Measurements from ENCODE around the gene OVOL2. TPM values are rescaled to one million over a fixed set of nuclear protein-coding genes. Genes with fewer than 3 reads are reported as not detected.

Gene OVOL2
- total and polyA plus RNA-seq, 10 of the 15 experiments (the other 5 are each of a cell fraction or from before 2014, with no cell fraction given), result not detected

- no peaks in the 10 kb centered on the region for H3K79me2 ChIP-seq (ENCODE audit: control insufficient read depth, insufficient read depth, low read length)
- H3K27me3 ChIP-seq (replicated peaks in 1 of 2; ENCODE audit: control insufficient read depth in 2 of 2, insufficient read depth in 2 of 2, low read length in 1 of 2), result peaks cover 16 to 26% of the 10 kb centered on the region in 2 experiments
- ChIA-PET POLR2A (interaction anchor here (0.6 to 0.7 kb wide), 2 partner anchors 51 to 223 kb away, joined by 3 read pairs; no protein-coding TSS in a partner anchor), CTCF (interaction anchor here (0.6 kb wide), 1 partner anchor 709 kb away, joined by 4 read pairs; no protein-coding TSS in a partner anchor), RAD21 (ENCODE audit: unreplicated experiment) (no interaction called here), SMC1A (ENCODE audit: uncharacterized antibody, unreplicated experiment) (interaction anchor here (0.6 kb wide), 1 partner anchor 1601 kb away, joined by 3 read pairs; no protein-coding TSS in a partner anchor)
- H3K27ac ChIP-seq (ENCODE audit: control insufficient read depth, insufficient read depth), result no peak overlapping the region
- no TSS peak for BruUV-seq (replicated peaks)
- H4K20me1 ChIP-seq (ENCODE audit: control insufficient read depth, insufficient read depth), result no peaks in the 10 kb centered on the region
- intact Hi-C loops (cut with micrococcal nuclease; ENCODE audit: unreplicated experiment), result no loop called here
- WGBS (ENCODE audit: insufficient coverage, insufficient replicate concordance, low lambda C conversion rate, missing lambda C conversion rate), result 36% methylated on average over 46 of the region's 46 CpGs
- in situ Hi-C loops (cut with MboI), result no loop called here
- no peaks in the 10 kb centered on the region for H3K36me3 ChIP-seq (ENCODE audit: control insufficient read depth in 2 of 2, insufficient read depth in 2 of 2, low read length in 1 of 2)
- FAIRE-seq (no peak), DNase-seq (ENCODE audit: low read depth, low spot score) (no peak), ATAC-seq (no peak)
- no peak overlapping the region for H2AFZ ChIP-seq (ENCODE audit: control insufficient read depth, low read depth, low read length)
- H3K4me2 ChIP-seq (ENCODE audit: control insufficient read depth, insufficient read depth), result no peak overlapping the region
- no peaks in the 10 kb centered on the region for H3K9me3 ChIP-seq (replicated peaks; ENCODE audit: control insufficient read depth, insufficient read depth, low read length)
- H3K9ac ChIP-seq (ENCODE audit: control insufficient read depth, insufficient read depth, low read length), result no peak overlapping the region
- no peak overlapping the region for H3K4me3 ChIP-seq
- no peaks in the 10 kb centered on the region for H3K4me1 ChIP-seq (ENCODE audit: control insufficient read depth, insufficient read depth, low read length)
- no peak for TF ChIP-seq PAX8 (IDR thresholded peaks at IDR 0.05)
- no peak for TF ChIP-seq MYC (IDR thresholded peaks at IDR 0.05; ENCODE audit: insufficient read depth, insufficient read length, insufficient replicate concordance, low read length, severe bottlenecking)
- no peak for TF ChIP-seq MLLT1 (IDR thresholded peaks at IDR 0.05)
- TF ChIP-seq MTA3 (IDR thresholded peaks at IDR 0.05; ENCODE audit: borderline replicate concordance, low read length), result no peak
- no peak for TF ChIP-seq KLF5 (IDR thresholded peaks at IDR 0.05; ENCODE audit: partially characterized antibody)
- no peak for TF ChIP-seq POLR2A (IDR thresholded peaks at IDR 0.05; ENCODE audit: low read depth, low read length)
- no peak for TF ChIP-seq NFIC (IDR thresholded peaks at IDR 0.05; ENCODE audit: low read depth, low read length)
- no peak for TF ChIP-seq REST (IDR thresholded peaks at IDR 0.05; ENCODE audit: low read depth, low read length)
- TF ChIP-seq RUNX3 (IDR thresholded peaks at IDR 0.05; ENCODE audit: low read length), result no peak
- no peak for TF ChIP-seq POLR2AphosphoS2 (IDR thresholded peaks at IDR 0.05; ENCODE audit: low read depth, low read length)
- no peak for TF ChIP-seq ELK1 (IDR thresholded peaks at IDR 0.05; ENCODE audit: low read depth, low read length)
- no peak for TF ChIP-seq CBX3 (IDR thresholded peaks at IDR 0.05; ENCODE audit: borderline replicate concordance, low read depth)
Measured at GRCh38 chr20:18058661-18059467, 1.1 kb upstream of the OVOL2 start.
